Spleen (tissue), 7 donors: ENCODE results near the gene ATP11B.

Source experiments
- CTCF ChIP-seq, 11 experiments: fragments of 200-600 bp in 7 of 11; fragments of 450-650 bp in 4 of 11; sonication (generic) in 4 of 11; IDR thresholded peaks in 8 of 11; conservative IDR thresholded peaks in 3 of 11; 1 replicate in 7 of 11; 2 replicates in 4 of 11; pipeline versions ENCODE4 v1.4.0 to v1.8.0; 2016 to 2021; ENCODE audit warnings: antibody characterized with exemption in 11 of 11, inconsistent platforms in 4 of 11, mild to moderate bottlenecking in 1 of 11
- POLR2AphosphoS5 ChIP-seq, 3 donors: sonication (generic); formaldehyde crosslinking; IDR thresholded peaks; one replicate each; pipeline ENCODE4 v1.5.1; 2017; ENCODE audit warnings: antibody characterized with exemption in 3 of 3
- donor health status: DM: no; HTN: no; CAD: no; lungs with moderate emphysema.
- donor health status: DM: no; HTN: no; CAD: no.
- donor health status: DM: no; HTN: no; CAD: no.

GRCh38 chr3:182786564-182787196 is 6.6 kb upstream of the ATP11B start:
- TF ChIP-seq CTCF (IDR thresholded peaks at IDR 0.05 in 8 of 11, conservative IDR thresholded peaks at IDR 0.05 in 3 of 11) (no peak), POLR2AphosphoS5 (IDR thresholded peaks at IDR 0.05) (no peak)
